Loucy (cell line): ENCODE results near the gene OBP2B.

Source experiments
- CTCF ChIP-seq: fragments of 200-600 bp; sonication (generic); conservative IDR thresholded peaks from 2 replicates; pipeline ENCODE4 v1.5.1; 2014; ENCODE audit warnings: mild to moderate bottlenecking, antibody characterized with exemption, low read length
- EZH2phosphoT487 ChIP-seq: fragments of 200-600 bp; IDR thresholded peaks from 2 replicates; pipeline ENCODE4 v1.6.1; 2018; ENCODE audit warnings: antibody characterized with exemption, mild to moderate bottlenecking, moderate library complexity, borderline replicate concordance

- TF ChIP-seq CTCF = no peak
- no peak for TF ChIP-seq EZH2phosphoT487
Measured at GRCh38 chr9:133248726-133249295, 39.8 kb upstream of the OBP2B start.
